ENCODE results near the gene UQCC2. TPM values are rescaled to one million over a fixed set of nuclear protein-coding genes. Genes with fewer than 3 reads are reported as not detected.

Gene UQCC2
- total RNA-seq, 1 donor from 2014 or later: 79.4 TPM

DNA sequence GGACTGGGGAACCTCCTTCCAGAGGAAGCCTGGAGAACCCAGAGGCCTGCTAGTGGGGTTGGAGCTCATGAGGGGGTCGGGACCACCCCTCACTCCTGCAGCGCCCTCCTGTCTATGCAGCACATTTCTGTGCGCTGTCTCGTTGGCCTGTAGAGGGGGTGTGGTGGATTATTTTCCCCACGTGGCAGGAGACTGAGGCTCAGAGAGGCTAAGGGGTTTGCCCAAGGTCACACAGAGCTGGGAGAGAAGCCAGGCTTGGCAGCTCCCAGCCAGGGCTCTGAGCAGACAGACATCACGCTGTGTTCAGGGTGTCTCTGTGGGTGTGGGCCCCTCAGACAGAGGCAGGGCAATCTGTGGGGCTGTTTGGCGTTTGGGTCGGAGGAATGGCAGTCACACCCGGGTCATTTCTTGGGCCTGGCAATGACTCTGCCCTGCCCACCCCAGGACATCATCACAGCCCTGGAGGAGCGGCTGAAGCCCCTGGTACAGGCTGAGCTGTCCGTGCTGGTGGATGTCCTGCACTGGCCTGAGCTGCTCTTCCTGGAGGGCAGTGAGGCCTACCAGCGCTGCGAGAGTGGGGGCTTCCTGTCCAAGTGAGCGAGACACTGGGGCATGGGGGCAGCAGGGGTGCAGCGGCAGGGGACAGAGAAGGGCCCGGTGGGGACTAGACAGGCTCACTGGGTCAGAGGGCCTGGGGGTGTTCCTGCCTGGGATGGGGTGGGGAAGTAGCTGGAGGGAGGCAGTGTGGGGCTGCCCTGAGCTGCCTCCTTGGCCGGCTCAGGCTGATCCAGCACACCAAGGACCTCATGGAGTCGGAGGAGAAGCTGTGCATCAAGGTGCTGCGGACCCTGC lies 27.7 kb downstream of the UQCC2 start:
- Mint-ChIP-seq H3K27me3 (ENCODE audit: low read depth) (no peaks in the 10 kb centered on the region), H3K36me3 (no peaks in the 10 kb centered on the region), H3K9me3 (no peaks in the 10 kb centered on the region), H3K4me3 (no peak overlapping the region), H3K27ac (no peak overlapping the region), H3K4me1 (no peaks in the 10 kb centered on the region)
- DNase-seq (ENCODE audit: low spot score in 2 of 2, unreplicated experiment in 2 of 2): no peak
- TF ChIP-seq, protein P1, sequence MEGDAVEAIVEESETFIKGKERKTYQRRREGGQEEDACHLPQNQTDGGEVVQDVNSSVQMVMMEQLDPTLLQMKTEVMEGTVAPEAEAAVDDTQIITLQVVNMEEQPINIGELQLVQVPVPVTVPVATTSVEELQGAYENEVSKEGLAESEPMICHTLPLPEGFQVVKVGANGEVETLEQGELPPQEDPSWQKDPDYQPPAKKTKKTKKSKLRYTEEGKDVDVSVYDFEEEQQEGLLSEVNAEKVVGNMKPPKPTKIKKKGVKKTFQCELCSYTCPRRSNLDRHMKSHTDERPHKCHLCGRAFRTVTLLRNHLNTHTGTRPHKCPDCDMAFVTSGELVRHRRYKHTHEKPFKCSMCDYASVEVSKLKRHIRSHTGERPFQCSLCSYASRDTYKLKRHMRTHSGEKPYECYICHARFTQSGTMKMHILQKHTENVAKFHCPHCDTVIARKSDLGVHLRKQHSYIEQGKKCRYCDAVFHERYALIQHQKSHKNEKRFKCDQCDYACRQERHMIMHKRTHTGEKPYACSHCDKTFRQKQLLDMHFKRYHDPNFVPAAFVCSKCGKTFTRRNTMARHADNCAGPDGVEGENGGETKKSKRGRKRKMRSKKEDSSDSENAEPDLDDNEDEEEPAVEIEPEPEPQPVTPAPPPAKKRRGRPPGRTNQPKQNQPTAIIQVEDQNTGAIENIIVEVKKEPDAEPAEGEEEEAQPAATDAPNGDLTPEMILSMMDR (IDR thresholded peaks at IDR 0.05; ENCODE audit: unreplicated experiment): no peak

DNA sequence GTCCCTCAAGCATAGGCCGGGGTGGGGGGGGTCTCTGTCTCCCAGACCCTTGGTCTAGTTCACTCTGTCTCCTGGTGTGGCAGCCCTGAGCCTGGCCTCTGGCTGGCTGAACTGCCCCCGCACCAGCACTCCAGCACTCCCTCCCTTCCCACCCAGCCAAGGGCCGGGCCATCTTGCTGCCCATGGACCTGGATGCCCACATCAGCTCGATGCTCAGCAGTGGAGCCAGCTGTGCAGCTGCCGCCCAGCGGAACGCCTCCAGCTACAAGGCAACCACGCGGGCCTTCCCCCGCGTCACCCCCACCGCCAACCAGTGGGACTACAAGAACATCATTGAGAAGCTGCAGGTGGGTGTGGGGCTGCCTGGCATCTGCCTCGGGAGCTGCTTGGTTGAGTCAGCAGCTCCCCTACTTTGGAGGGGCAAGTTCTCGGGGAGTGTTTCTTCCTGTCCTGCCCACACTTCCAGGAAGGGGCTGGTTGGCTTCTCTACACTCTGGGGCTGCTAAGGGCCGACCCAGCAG lies 28.4 kb downstream of the UQCC2 start:
- TF ChIP-seq, protein P1 (IDR thresholded peaks at IDR 0.05; ENCODE audit: unreplicated experiment): no peak
- Mint-ChIP-seq H3K4me3 (no peak overlapping the region), H3K27me3 (ENCODE audit: low read depth) (no peaks in the 10 kb centered on the region), H3K27ac (no peak overlapping the region), H3K36me3 (no peaks in the 10 kb centered on the region), H3K4me1 (no peaks in the 10 kb centered on the region), H3K9me3 (no peaks in the 10 kb centered on the region)
- no peak for DNase-seq (ENCODE audit: low spot score in 2 of 2, unreplicated experiment in 2 of 2)

GRCh38 chr6:33682341-33682740 lies 29.2 kb downstream of the UQCC2 start:
- Mint-ChIP-seq H3K4me3 (no peak overlapping the region), H3K27me3 (ENCODE audit: low read depth) (no peaks in the 10 kb centered on the region), H3K4me1 (no peaks in the 10 kb centered on the region), H3K27ac (no peak overlapping the region), H3K9me3 (no peaks in the 10 kb centered on the region), H3K36me3 (no peaks in the 10 kb centered on the region)
- TF ChIP-seq, protein P1 (IDR thresholded peaks at IDR 0.05; ENCODE audit: unreplicated experiment): no peak
- no peak for DNase-seq (ENCODE audit: low spot score in 2 of 2, unreplicated experiment in 2 of 2)

DNA sequence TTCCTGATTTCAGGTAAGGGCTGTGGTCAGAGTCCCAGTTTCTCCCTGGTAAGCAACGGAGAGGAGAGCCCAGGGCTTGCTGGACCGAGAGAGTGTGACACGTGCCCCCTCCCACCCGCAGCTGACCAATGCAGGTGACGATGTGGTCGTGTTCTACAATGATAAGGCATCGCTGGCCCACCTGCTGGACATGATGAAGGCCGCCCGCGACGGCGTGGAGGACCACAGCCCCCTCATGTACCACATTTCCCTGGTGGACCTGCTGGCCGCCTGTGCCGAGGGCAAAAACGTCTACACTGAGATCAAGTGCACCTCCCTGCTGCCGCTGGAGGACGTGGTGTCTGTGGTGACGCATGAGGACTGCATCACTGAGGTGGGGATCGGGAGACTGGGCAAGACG lies 31.7 kb downstream of the UQCC2 start:
- H3K4me3 Mint-ChIP-seq: no peak overlapping the region
- H3K27ac Mint-ChIP-seq: no peak overlapping the region
- no peaks in the 10 kb centered on the region for H3K9me3 Mint-ChIP-seq

GRCh38 chr6:33678932-33679490 lies 32.5 kb downstream of the UQCC2 start:
- H3K4me3 Mint-ChIP-seq: no peak overlapping the region
- H3K27me3 Mint-ChIP-seq (ENCODE audit: low read depth): no peaks in the 10 kb centered on the region
- no peak overlapping the region for H3K27ac Mint-ChIP-seq
- TF ChIP-seq, protein P1 (IDR thresholded peaks at IDR 0.05; ENCODE audit: unreplicated experiment): no peak
- H3K4me1 Mint-ChIP-seq: peaks cover 2% of the 10 kb centered on the region
- H3K9me3 Mint-ChIP-seq: no peaks in the 10 kb centered on the region
- DNase-seq (ENCODE audit: low spot score in 2 of 2, unreplicated experiment in 2 of 2): no peak
- no peaks in the 10 kb centered on the region for H3K36me3 Mint-ChIP-seq

More for the DNA sequence above, 31.7 kb downstream of the UQCC2 start:
- Mint-ChIP-seq H3K36me3 (no peaks in the 10 kb centered on the region), H3K27me3 (ENCODE audit: low read depth) (no peaks in the 10 kb centered on the region), H3K4me1 (no peaks in the 10 kb centered on the region)
- DNase-seq (ENCODE audit: low spot score in 2 of 2, unreplicated experiment in 2 of 2): no peak
- TF ChIP-seq, protein P1 (IDR thresholded peaks at IDR 0.05; ENCODE audit: unreplicated experiment): no peak
